SK-N-DZ (cell line): ENCODE data around the gene UPB1.
"Not testable (repeated sequence)": the region's sequence is repeated elsewhere in the genome, so short reads cannot be mapped to it uniquely, and the experiment has no call there.

Experiments used
- DNase-seq: peaks from one replicate; pipeline ENCODE4 v3.0.0-alpha.2; 2015; ENCODE audit warnings: low spot score

The UPB1 gene

GRCh38 chr22:24530968-24531367, 35.8 kb downstream of the UPB1 start:
- not testable (repeated sequence) for DNase-seq

GRCh38 chr22:24532075-24532474, 36.9 kb downstream of the UPB1 start:
- no peak for DNase-seq

GRCh38 chr22:24535348-24535747, 40.2 kb downstream of the UPB1 start:
- DNase-seq: no peak

- DNase-seq: no peak
These were observed 41.0 kb downstream of the UPB1 start for GRCh38 chr22:24536089-24536488.

- DNase-seq: no peak
These were observed 45.3 kb downstream of the UPB1 start for GRCh38 chr22:24540470-24540869.

- DNase-seq: no peak
These were observed 46.8 kb downstream of the UPB1 start for GRCh38 chr22:24541681-24542515.

- no peak for DNase-seq
These were observed 47.5 kb downstream of the UPB1 start for GRCh38 chr22:24542641-24543040.

GRCh38 chr22:24543185-24543601, 48.1 kb downstream of the UPB1 start:
- no peak for DNase-seq

GRCh38 chr22:24543679-24544243, 48.6 kb downstream of the UPB1 start:
- no peak for DNase-seq

GRCh38 chr22:24548812-24549211, 53.7 kb downstream of the UPB1 start:
- DNase-seq: no peak

- DNase-seq: no peak
These were observed 55.1 kb downstream of the UPB1 start for GRCh38 chr22:24550028-24550901.

- DNase-seq: no peak
These were observed 55.8 kb downstream of the UPB1 start for GRCh38 chr22:24550902-24551435.

- not testable (repeated sequence) for DNase-seq
These were observed 57.6 kb downstream of the UPB1 start for GRCh38 chr22:24552503-24553286.

- no peak for DNase-seq
These were observed 58.6 kb downstream of the UPB1 start for GRCh38 chr22:24553597-24554312.

- DNase-seq: peak; percentile 24
These were observed 59.4 kb downstream of the UPB1 start, which contains the start of gene GUCD1 for GRCh38 chr22:24554313-24555164. TSS of gene GUCD1 (minus strand) at chr22:24555138. CDS start at chr22:24554991, 147 bp downstream.

GRCh38 chr22:24555165-24556039, 60.3 kb downstream of the UPB1 start, which contains the start of gene SNRPD3:
TSS of gene SNRPD3 (plus strand) at chr22:24555999. CDS start at chr22:24557675, 1,676 bp downstream.
- DNase-seq: peak; percentile 98

GRCh38 chr22:24559471-24559870, 64.3 kb downstream of the UPB1 start:
- DNase-seq: no peak

- DNase-seq: no peak
These were observed 68.1 kb downstream of the UPB1 start for GRCh38 chr22:24563246-24563645.
